Stimulated activated CD8-positive, alpha-beta memory T cell treated with anti-CD3 and anti-CD28 coated beads, Interleukin-15, amount 100 ng/mL, for 1 hour (primary cell): ENCODE results near the gene CCL14.
"Not testable (repeated sequence)": the region's sequence is repeated elsewhere in the genome, so short reads cannot be mapped to it uniquely, and the experiment has no call there.

ENCODE experiments used
- DNase-seq: peaks from one replicate; pipeline ENCODE4 v3.0.0-alpha.2; 2020; ENCODE audit warnings: low read depth

The CCL14 gene

GRCh38 chr17:35986643-35987042 is at the start of gene CCL14:
Gene CCL14 (minus strand): TSS chr17:35986729. CDS start chr17:35986649, 80 bp downstream.
- no peak for DNase-seq

GRCh38 chr17:36036235-36036634 is 49.7 kb upstream of the CCL14 start:
- no peak for DNase-seq

- no peak for DNase-seq
These were observed 47.6 kb upstream of the CCL14 start for GRCh38 chr17:36034127-36034526.

- DNase-seq: no peak
These were observed 44.4 kb upstream of the CCL14 start for GRCh38 chr17:36030956-36031355.

GRCh38 chr17:36027761-36028160 is 41.2 kb upstream of the CCL14 start:
- no peak for DNase-seq

- DNase-seq: no peak
These were observed 37.8 kb upstream of the CCL14 start for GRCh38 chr17:36024106-36024869.

GRCh38 chr17:36019423-36019822 is 32.9 kb upstream of the CCL14 start:
- no peak for DNase-seq

- no peak for DNase-seq
These were observed 31.3 kb upstream of the CCL14 start, which contains the start of gene CCL23 for GRCh38 chr17:36017799-36018198. Gene CCL23 (minus strand): TSS chr17:36017972. CDS start chr17:36017897, 75 bp downstream.

- no peak for DNase-seq
These were observed 30.0 kb upstream of the CCL14 start for GRCh38 chr17:36016555-36016954.

GRCh38 chr17:36015895-36016294 is 29.4 kb upstream of the CCL14 start:
- not testable (repeated sequence) for DNase-seq

GRCh38 chr17:36014946-36015345 is 28.4 kb upstream of the CCL14 start:
- DNase-seq: no peak

GRCh38 chr17:36011201-36011600 is 24.7 kb upstream of the CCL14 start:
- DNase-seq: no peak

GRCh38 chr17:36008998-36009665 is 22.6 kb upstream of the CCL14 start:
- DNase-seq: no peak

GRCh38 chr17:36004594-36005108 is 18.1 kb upstream of the CCL14 start:
- DNase-seq: no peak

- no peak for DNase-seq
These were observed 16.1 kb upstream of the CCL14 start for GRCh38 chr17:36002631-36003030.

GRCh38 chr17:36001862-36002603 is 15.5 kb upstream of the CCL14 start:
- DNase-seq: no peak

GRCh38 chr17:36001110-36001771 is 14.7 kb upstream of the CCL14 start, which contains the start of gene CCL15:
Gene CCL15 (minus strand): TSS chr17:36001553. CDS start chr17:36001492, 61 bp downstream.
- DNase-seq: no peak

- no peak for DNase-seq
These were observed 14.2 kb upstream of the CCL14 start for GRCh38 chr17:36000732-36001109.

GRCh38 chr17:35998756-35999155 is 12.2 kb upstream of the CCL14 start:
- DNase-seq: no peak

- no peak for DNase-seq
These were observed 11.6 kb upstream of the CCL14 start for GRCh38 chr17:35998018-35998545.

GRCh38 chr17:35995346-35995745 is 8.8 kb upstream of the CCL14 start:
- DNase-seq: not testable (repeated sequence)

- DNase-seq: no peak
These were observed 4.5 kb upstream of the CCL14 start for GRCh38 chr17:35991075-35991474.
